GM19452 (cell line): ENCODE data around the gene QSOX2.
"Not testable (repeated sequence)": the region's sequence is repeated elsewhere in the genome, so short reads cannot be mapped to it uniquely, and the experiment has no call there.

Source experiments
- ATAC-seq: cut with Tn5 transposase; IDR thresholded peaks from one replicate; pipeline ENCODE4 v1.9.1; 2021; ENCODE audit not compliant: unreplicated experiment

The QSOX2 gene

DNA sequence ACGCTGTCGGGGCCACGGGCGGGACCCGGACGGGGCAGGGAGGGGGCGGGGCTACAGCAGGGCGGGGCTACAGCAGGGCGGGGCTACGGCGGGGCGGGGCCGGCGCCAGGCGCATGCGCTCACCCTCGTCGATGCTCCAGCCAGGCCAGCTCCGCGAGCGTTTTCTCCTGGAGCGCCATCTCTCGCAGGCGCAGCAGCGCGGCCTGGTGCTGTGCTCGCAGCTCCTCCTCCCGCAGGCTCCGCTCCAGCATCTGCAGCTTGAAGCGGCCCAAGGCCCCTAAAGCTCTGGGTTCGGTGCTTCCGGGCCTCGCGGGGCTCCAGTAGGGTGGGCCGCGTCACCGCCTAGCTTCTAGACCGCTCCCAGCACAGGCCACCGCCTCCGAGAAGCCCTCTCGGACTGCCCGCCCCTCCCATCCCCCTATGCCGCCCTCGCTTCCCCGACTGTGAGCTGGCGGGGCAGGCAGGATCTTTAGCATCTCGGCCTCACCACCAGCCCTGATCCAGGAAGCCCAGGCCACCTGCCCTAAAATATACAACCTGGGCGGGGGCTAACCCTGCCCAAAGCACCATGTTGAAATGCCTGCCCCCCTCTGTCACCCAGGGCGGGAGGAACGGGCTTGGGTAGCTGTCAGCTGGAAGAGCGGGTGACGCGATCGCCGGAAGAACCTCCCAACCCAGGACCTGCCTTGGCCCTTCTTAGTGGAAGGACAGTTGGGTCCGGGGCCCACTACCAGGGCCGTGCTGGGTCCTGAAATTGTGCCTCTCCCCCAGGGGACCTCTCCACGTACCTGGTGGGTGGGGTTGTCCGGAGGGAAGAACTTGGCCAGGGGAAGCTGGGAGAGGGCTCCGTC is 21.9 kb upstream of the QSOX2 start:
- ATAC-seq, result peak; percentile 72

DNA sequence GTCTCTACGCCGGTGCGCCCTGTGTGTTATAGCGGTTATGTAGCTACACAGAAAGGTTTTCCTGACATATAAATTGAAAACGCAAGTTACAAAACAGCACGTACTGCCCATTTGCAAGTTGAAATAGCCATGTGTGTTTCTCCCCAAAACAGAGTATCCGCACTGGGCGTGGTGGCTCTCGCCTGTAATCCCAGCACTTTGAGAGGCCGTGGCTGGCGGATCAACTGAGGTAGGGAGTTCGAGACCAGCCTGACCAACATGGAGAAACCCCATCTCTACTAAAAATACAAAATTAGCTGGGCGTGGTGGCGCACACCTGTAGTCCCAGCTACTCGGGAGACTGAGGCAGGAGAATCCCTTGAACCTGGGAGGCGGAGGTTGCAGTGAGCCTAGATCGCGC is 21.0 kb upstream of the QSOX2 start:
- not testable (repeated sequence) for ATAC-seq

GRCh38 chr9:136265561-136266355 is 20.1 kb upstream of the QSOX2 start:
- ATAC-seq, result no peak

DNA sequence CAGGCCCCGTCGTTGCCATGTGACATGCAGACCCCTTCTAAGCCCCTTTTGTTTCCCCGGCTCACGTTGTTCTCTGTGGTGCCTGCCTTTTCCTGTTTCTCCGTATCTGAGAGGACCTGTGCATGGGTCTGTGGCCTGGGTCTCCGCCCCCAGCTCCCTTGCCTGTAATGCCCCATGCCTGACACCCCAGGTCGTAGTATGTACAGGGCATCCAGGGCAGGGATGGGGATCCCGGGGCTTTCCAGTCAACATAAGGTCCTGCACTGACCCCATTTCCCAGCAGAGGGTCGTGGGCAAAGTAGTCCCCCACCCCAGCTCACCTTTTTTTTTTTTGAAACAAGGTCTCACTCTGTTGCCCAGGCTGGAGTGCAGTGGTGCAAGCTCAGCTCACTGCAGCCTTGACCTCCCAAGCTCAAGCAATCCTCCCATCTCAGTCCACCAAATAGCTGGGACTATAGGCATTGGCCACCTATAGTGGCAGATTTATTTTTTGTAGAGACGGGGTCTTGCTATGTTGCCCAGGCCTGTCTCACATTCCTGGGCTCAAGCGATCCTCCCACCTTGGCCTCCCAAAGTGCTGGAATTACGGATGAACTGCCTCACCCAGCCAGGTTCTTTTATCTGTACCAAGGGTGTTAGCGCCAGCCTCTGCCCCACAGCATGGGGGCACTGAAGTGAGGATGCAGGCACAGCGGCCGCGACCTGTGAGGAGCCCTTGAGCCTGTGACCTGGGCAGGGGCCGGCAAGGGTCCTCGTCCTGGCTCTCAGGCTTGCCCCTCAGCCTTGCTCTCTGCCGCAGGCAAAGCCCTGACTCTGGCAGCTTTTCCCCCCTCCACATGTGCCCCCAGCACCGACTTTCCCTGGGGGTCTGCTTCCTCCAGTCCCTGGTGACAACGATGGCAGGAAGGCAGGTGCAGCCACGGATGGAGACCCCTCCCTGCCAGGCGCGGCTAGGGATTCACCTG is 19.1 kb upstream of the QSOX2 start:
- ATAC-seq, result no peak

DNA sequence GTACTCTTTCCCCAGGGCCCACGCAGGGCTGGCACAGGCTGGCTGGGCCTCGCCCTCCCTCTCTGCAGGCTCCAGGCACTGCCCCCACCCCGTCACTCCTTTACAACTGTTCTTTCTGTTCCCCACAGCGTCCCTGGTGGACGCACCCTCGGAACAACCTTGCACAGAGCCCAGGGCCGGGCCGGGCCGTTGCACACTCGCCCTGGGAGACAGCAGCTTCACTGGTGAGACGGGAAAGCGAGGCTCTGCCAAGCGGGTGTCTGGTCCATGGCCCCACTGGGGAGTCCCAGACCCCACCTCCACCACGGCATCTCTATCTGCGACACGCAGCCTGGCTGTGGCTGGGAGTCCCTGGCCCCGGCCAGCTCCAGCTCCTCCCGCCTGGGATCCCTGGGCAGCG is 18.4 kb upstream of the QSOX2 start:
- no peak for ATAC-seq

DNA sequence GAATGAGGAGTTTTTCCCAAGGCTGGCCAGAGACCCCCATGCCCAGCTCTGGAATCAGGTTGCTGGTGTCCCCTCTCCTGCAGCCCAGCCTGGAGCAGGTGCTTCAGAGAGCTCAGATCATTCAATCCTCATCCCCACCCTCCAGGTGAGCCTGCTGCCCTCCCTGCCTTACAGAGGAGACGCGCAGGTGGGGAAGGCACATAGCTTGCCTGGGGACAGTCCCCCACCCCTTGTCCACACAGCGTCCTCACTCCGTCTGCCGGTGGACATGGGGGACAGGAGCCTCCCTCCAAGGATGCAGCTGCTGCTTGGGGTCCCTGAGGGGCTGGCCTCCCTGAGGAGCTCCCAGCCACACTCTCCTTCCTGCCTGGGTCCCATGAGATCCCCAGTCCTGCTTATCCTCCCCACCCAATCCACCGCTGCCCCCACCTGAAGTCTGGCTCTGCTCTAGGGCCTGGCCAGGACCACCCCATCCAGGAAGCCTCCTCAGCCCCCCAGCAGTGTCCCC is 17.1 kb upstream of the QSOX2 start:
- ATAC-seq, result no peak

- ATAC-seq, result no peak
Observed at GRCh38 chr9:136261686-136262430, 16.2 kb upstream of the QSOX2 start.

DNA sequence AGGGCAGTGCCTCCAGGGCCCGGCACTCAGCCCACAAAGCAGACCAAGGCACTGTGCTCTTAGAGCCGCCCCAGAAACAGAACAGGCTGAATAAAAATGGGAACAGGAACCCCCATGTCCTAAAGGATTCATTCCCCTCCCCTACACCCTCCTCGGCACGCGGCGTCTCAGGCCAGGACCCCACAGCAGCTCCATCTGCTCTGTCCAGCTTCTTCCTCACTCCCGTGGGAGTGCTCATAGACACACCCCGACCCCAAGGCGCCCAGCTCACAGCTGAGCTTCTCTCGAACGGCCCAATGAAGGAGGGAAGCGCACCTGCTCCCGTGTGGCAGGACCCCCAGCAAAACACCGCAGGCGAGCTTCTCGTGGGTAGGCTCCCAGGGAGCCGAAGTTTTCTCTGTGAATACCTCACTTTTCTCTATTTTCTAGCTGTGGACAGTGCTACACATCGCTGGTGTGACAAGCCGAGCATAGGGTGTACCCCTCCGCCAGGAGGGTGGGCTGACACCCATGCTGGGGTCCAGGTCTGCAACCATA is 15.4 kb upstream of the QSOX2 start:
- ATAC-seq, result no peak

GRCh38 chr9:136260521-136260920 is 14.9 kb upstream of the QSOX2 start:
- ATAC-seq, result no peak

DNA sequence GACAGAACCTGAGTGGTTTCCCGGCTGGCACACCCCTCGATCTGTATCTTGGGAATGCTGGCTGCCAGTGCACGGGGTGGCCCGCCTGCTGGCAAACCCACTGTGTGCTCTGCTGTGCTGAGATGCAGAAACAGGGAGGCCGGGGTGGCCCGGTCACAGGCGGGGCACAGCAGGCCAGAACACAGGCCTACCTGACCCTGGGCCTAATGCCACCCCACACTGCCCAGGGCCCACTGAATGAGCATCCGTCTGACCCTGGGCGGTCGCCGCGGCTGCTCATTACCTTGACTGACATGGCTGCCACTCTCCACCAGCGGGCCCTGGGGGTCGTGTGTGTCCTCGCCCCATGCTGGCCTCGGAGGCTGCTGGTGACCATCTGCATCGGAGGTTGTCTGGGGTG is 14.2 kb upstream of the QSOX2 start:
- ATAC-seq, result no peak

DNA sequence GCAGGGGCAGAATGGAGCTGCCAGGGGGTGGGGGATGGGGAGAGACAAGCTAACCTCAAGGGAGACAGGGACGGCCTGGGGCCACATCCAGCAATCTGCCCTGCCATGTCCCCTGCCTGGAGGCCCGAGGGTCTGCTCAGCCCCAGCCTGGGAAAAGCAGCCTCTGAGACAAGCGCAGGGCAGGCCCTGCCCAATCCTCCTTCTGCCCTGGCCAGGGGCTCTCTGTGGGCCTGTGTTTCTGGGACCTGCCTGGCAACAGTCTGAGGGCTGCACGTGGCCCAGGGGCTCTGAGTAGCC is 13.9 kb upstream of the QSOX2 start:
- ATAC-seq, result no peak

GRCh38 chr9:136258786-136259516 is 13.3 kb upstream of the QSOX2 start:
- no peak for ATAC-seq

GRCh38 chr9:136258299-136258625 is 12.7 kb upstream of the QSOX2 start:
- ATAC-seq, result no peak

DNA sequence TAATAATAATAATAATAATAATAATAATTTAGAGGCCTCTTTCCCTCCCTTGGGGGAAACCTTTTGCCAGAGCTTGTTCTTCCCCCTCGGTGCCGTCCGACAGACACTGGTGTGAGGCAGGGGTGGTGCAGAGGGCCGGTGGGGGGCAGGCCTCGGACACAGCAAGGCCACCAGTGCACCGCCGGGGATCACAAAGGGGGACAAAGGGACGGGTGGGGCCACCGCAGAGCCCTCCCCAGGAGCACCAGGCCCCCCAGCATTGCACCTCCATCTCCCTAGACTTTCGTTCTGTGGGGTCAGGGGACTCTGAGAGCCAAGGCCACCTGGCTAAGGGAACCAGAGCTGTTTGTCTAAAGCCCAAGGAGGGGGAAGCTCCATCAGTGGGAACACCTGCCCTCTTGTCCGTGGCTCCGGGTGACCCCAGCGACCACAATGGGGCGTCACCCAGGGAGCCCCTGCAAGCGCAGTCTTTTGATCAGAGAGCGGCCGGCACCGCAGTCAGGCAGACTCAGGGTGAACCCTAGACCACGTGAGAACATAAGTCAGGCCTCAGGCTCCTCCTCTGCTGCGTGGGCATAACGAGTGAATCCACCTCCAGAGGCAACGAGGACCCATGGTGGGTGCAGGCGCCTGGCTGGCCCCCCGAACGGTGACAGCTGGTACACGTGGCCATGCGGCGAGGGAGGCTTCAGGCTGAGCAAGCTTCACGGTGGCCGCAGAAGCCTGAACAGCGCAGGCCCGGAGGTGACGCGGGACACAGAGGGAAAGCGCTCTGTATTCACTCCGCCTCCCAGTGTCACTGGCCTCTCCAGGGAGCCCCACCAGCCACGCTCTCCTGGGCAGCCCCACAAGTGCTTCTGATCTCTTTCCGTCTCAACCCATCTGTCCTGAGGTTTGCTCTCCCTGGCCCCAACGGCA is 12.0 kb upstream of the QSOX2 start:
- no peak for ATAC-seq

DNA sequence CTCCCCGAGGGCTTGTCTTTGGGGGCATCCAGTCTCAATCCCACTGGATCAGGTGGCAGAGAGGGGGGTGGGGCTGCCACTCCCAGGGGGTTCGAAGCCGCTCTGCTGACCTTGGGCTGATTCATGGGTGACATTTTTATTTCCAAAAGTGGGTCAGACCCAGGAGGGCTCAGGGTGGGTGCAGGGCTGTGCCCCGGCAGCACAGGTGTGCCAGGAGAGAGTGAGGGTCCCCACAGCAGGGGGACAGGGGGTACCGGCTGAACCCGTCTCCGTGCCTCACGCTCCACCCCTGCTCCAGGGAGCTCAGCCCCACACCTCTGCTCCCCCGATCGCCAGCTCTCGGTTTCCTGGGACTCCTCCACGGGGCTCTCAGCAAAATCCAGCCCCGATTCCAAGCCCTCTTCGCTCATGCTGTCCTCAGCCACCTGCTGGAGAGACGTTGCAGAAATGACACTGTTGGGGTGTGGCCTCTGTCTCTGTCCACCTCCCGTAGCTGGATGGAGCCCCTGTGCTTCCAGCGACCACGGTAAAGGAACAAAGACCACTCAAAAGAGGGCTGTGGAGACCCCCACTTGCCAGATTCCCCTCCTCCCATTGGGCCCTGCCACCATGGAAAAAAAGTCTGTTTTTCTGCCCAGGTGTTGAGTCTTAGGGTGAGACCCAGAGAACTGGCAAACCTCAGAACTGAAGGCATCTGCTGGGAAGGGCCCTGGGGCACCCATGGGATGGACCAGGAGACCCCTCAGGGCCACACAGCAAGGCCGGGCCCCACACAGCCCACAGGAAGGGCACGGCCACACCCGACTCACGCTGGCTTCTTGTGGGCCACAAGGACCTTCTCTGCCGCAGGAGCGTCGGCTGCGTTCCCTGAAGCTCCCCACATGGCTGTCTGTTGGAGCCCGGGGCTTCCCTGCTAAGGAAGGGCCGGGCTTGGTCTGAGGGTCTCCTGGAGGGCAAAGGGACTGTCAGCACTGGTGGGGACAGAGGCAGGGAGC is 10.6 kb upstream of the QSOX2 start:
- no peak for ATAC-seq

- ATAC-seq, result no peak
Observed at GRCh38 chr9:136255166-136255538, 9.5 kb upstream of the QSOX2 start.

DNA sequence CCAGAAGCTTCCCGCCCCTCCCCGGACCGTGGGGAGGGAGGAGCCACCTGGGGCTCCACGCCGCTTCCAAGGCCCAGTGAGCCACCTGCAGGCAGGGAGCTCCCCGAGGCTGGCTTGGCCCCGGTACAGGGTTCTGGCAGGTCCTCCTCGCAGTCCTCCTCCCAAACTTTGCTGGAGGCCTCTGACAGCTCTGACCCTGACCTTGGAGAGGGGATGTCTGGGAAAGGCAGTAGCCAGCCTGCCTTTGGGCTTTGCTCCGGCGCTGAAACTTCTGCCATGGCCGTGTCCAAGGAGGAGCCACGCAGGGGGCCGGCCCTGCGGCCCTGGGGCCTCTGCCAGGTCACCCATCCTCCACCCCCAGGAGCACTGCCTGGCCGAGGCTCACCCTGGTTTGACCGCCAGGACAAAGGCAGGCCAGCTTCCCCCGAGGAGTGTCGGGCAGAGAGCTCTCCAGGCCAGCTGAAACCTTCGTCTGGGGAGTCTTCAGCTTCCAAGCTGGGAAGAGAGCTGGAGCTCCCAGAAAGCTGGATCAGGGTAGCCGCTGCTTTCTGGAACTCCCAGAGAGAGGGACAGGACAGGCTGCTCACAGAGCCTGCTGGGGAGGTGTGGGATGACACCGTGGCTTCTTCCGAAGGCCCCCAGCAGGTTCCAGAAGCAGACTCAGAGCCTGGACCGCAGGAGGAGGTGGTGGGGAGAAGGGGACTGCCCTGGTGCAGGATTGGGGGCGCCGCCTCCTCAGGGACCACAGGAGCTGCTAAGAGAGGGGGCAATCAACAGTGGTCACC is 9.0 kb upstream of the QSOX2 start:
- ATAC-seq, result no peak
